HG03558 (cell line): ENCODE measurements around the gene LUC7L.
"Not testable (repeated sequence)": the region's sequence is repeated elsewhere in the genome, so short reads cannot be mapped to it uniquely, and the experiment has no call there.

Source experiments
- ATAC-seq: cut with Tn5 transposase; IDR thresholded peaks from one replicate; pipeline ENCODE4 v1.9.1; 2021; ENCODE audit warnings: moderate number of reproducible peaks; ENCODE audit not compliant: unreplicated experiment; ENCODE audit errors: extremely low read depth

Gene LUC7L

GRCh38 chr16:228852-229730 is at the start of gene LUC7L:
Gene LUC7L (minus strand): TSS chr16:229449. CDS start chr16:229339, 110 bp downstream.
- ATAC-seq, result peak; percentile 53

GRCh38 chr16:278863-279366 is 49.7 kb upstream of the LUC7L start:
- ATAC-seq, result no peak

GRCh38 chr16:276426-277077 is 47.3 kb upstream of the LUC7L start:
- no peak for ATAC-seq

- ATAC-seq, result no peak
Measured at GRCh38 chr16:275786-276232, 46.6 kb upstream of the LUC7L start, which contains the start of gene RGS11. Gene RGS11 (minus strand): TSS chr16:275944. CDS start chr16:275911, 33 bp downstream.

GRCh38 chr16:275041-275641 is 45.9 kb upstream of the LUC7L start:
- ATAC-seq, result no peak

GRCh38 chr16:273547-274421 is 44.5 kb upstream of the LUC7L start:
- ATAC-seq, result no peak

GRCh38 chr16:272633-273546 is 43.6 kb upstream of the LUC7L start:
- no peak for ATAC-seq

- ATAC-seq, result no peak
Measured at GRCh38 chr16:270381-271255, 41.4 kb upstream of the LUC7L start.

- ATAC-seq, result no peak
Measured at GRCh38 chr16:269061-269796, 40.0 kb upstream of the LUC7L start.

GRCh38 chr16:268141-269053 is 39.1 kb upstream of the LUC7L start:
- no peak for ATAC-seq

GRCh38 chr16:267562-267961 is 38.3 kb upstream of the LUC7L start:
- ATAC-seq, result not testable (repeated sequence)

- no peak for ATAC-seq
Measured at GRCh38 chr16:266258-267164, 37.3 kb upstream of the LUC7L start.

GRCh38 chr16:265711-266110 is 36.5 kb upstream of the LUC7L start:
- ATAC-seq, result no peak

GRCh38 chr16:265002-265529 is 35.8 kb upstream of the LUC7L start:
- ATAC-seq, result no peak

GRCh38 chr16:264440-264951 is 35.2 kb upstream of the LUC7L start:
- no peak for ATAC-seq
